GM12878 (cell line): ENCODE measurements around the gene DCTN4. TPM values are rescaled to one million over a fixed set of nuclear protein-coding genes. Genes with fewer than 3 reads are reported as not detected.

ENCODE experiments used
- ATAC-seq: fragments of 200-7000 bp; cut with Tn5 transposase; 3 replicates; pipeline ENCODE4 v1.9.1; 2020; ENCODE audit warnings: mild to moderate bottlenecking, moderate library complexity
- BruUV-seq: library from RNA; stranded (reverse); fragments of 400-500 nt; replicated peaks from 2 replicates; lab custom pipeline; 2021; lab: Mats Ljungman, UMichigan
- CTCF ChIA-PET: fragments of 300-600 bp; sonication (Branson Sonifier 250); formaldehyde crosslinking; extraction: SDS; loops from one replicate; lab custom pipeline; 2021; ENCODE audit warnings: inconsistent platforms; lab: Yijun Ruan, JAX
- POLR2A ChIA-PET: fragments of 350-600 bp; formaldehyde crosslinking; extraction: SDS; loops from one replicate; lab custom pipeline; 2021; ENCODE audit warnings: inconsistent platforms; lab: Charles Lee
- RAD21 ChIA-PET: fragments of 300-600 bp; sonication (Branson Sonifier 250); formaldehyde crosslinking; loops from one replicate; lab custom pipeline; 2023; ENCODE audit warnings: antibody characterized with exemption; ENCODE audit not compliant: unreplicated experiment; lab: Charles Lee
- SMC1A ChIA-PET: fragments of 300-600 bp; sonication (Branson Sonifier 250); formaldehyde crosslinking; loops from one replicate; lab custom pipeline; 2023; ENCODE audit not compliant: unreplicated experiment, uncharacterized antibody; lab: Charles Lee
- DNase-seq: peaks from one replicate; pipeline ENCODE4 v3.0.0-alpha.2; 2011; ENCODE audit warnings: low read depth, low spot score
- FAIRE-seq: peaks from 3 replicates; lab custom pipeline; 2011; peaks lifted over from hg19 to GRCh38; lab: Jason Lieb, UNC
- H2AFZ ChIP-seq: 2 replicates; pipeline ENCODE4 v1.6.0; 2011; ENCODE audit warnings: low read depth, low read length, control low read depth; ENCODE audit not compliant: control insufficient read depth
- H3K27ac ChIP-seq: 2 replicates; pipeline ENCODE4 v1.5.1; 2011; ENCODE audit warnings: control low read depth; ENCODE audit not compliant: control insufficient read depth, insufficient read depth
- H3K27me3 ChIP-seq, 2 experiments: replicated peaks in 1 of 2; 2 replicates each; pipeline versions ENCODE4 v1.6.0 to v1.6.1; 2011; ENCODE audit warnings: low read length in 1 of 2; ENCODE audit not compliant: control insufficient read depth in 2 of 2, insufficient read depth in 2 of 2
- H3K36me3 ChIP-seq, 2 experiments: 2 replicates each; pipeline ENCODE4 v1.5.1; 2011; ENCODE audit warnings: low read length in 1 of 2; ENCODE audit not compliant: control insufficient read depth in 2 of 2, insufficient read depth in 2 of 2
- H3K4me1 ChIP-seq: 2 replicates; pipeline ENCODE4 v1.6.1; 2011; ENCODE audit warnings: mild to moderate bottlenecking, low read length, moderate library complexity, mixed read lengths; ENCODE audit not compliant: control insufficient read depth, insufficient read depth
- H3K4me2 ChIP-seq: 2 replicates; pipeline ENCODE4 v1.6.0; 2011; ENCODE audit warnings: control low read depth; ENCODE audit not compliant: control insufficient read depth, insufficient read depth
- H3K4me3 ChIP-seq: fragments of 200-600 bp; sonication (generic); 2 replicates; pipeline ENCODE4 v1.5.1; 2016
- H3K79me2 ChIP-seq: 2 replicates; pipeline ENCODE4 v1.6.0; 2011; ENCODE audit warnings: low read length; ENCODE audit not compliant: control insufficient read depth, insufficient read depth
- H3K9ac ChIP-seq: 2 replicates; pipeline ENCODE4 v1.8.0; 2011; ENCODE audit warnings: low read length, control low read depth, mixed read lengths; ENCODE audit not compliant: control insufficient read depth, insufficient read depth
- H3K9me3 ChIP-seq: replicated peaks from 3 replicates; pipeline ENCODE4 v1.5.1; 2011; ENCODE audit warnings: mild to moderate bottlenecking, low read length; ENCODE audit not compliant: control insufficient read depth, insufficient read depth
- H4K20me1 ChIP-seq: 2 replicates; pipeline ENCODE4 v1.6.0; 2011; ENCODE audit not compliant: control insufficient read depth, insufficient read depth
- BCL3 ChIP-seq: IDR thresholded peaks from 2 replicates; pipeline ENCODE4 v1.6.1; 2011; ENCODE audit warnings: borderline replicate concordance, low read depth, mild to moderate bottlenecking, moderate library complexity, low read length; ENCODE audit not compliant: insufficient read depth, poor library complexity, severe bottlenecking
- IKZF2 ChIP-seq, 2 experiments: fragments of 450-650 bp; IDR thresholded peaks; 2 replicates each; pipeline ENCODE4 v1.6.1; 2017; ENCODE audit warnings: mild to moderate bottlenecking in 2 of 2, moderate library complexity in 2 of 2
- MYB ChIP-seq: fragments of 150-350 bp; IDR thresholded peaks from 2 replicates; pipeline ENCODE4 v1.6.1; 2014; ENCODE audit warnings: mild to moderate bottlenecking, low read depth, low read length, borderline replicate concordance
- NFYA ChIP-seq: IDR thresholded peaks from 2 replicates; pipeline ENCODE4 v1.6.1; 2011; ENCODE audit warnings: low read depth, mild to moderate bottlenecking, low read length, improper control_type of control experiment, borderline replicate concordance
- POLR2A ChIP-seq: IDR thresholded peaks from 2 replicates; pipeline ENCODE4 v1.6.1; 2011; ENCODE audit warnings: low read depth, mild to moderate bottlenecking, low read length
- REST ChIP-seq: IDR thresholded peaks from 2 replicates; pipeline ENCODE4 v1.6.1; 2012; ENCODE audit warnings: mild to moderate bottlenecking, low read depth, low read length
- RUNX3 ChIP-seq: IDR thresholded peaks from 2 replicates; pipeline ENCODE4 v1.6.1; 2012; ENCODE audit warnings: low read length, inconsistent platforms
- TCF12 ChIP-seq: IDR thresholded peaks from 2 replicates; pipeline ENCODE4 v1.6.1; 2011; ENCODE audit warnings: low read depth, mild to moderate bottlenecking, low read length
- WGBS: methylation state at CpG from one replicate; pipeline ENCODE4 v1.1.6; 2016; ENCODE audit warnings: low lambda C conversion rate; ENCODE audit not compliant: insufficient replicate concordance, insufficient coverage; ENCODE audit errors: missing lambda C conversion rate; 5-methylcytosine and 5-hydroxymethylcytosine counted together
- in situ Hi-C: fragments of 300-500 bp; cut with MboI; formaldehyde crosslinking; loops from 9 replicates; pipeline ENCODE4 v1.14.3; 2018; ENCODE audit warnings: mixed read lengths
- intact Hi-C: fragments of 100-400 bp; cut with micrococcal nuclease; formaldehyde crosslinking; loops from one replicate; pipeline ENCODE4 v1.14.2; 2022; ENCODE audit not compliant: unreplicated experiment
- polyA plus RNA-seq, 11 experiments: library from polyadenylated mRNA; depleted of rRNA in 4 of 11; unstranded in 6 of 11; stranded (reverse) in 5 of 11; fragments of >200 nt; fragmentation: Nextera tagmentation in 4 of 11; fragmentation: Illumina TruSeq in 1 of 11; extraction: Ambion mirVana in 4 of 11; extraction: Trizol in 1 of 11; gene quantifications; 1 replicate in 1 of 11; 2 replicates in 10 of 11; pipeline versions ENCODE4 v1.2.1 to v1.2.3, GENCODE V29; 2011 to 2016; ENCODE audit warnings: inconsistent platforms in 2 of 11, missing spikeins in 2 of 11, low read depth in 1 of 11
- total RNA-seq, 4 experiments: library from RNA; depleted of rRNA in 3 of 4; stranded (reverse); fragments of >200 nt in 3 of 4; fragmentation: Illumina TruSeq in 1 of 4; extraction: Trizol in 1 of 4; gene quantifications; 2 replicates each; pipeline versions ENCODE4 v1.2.1 to v1.2.3, GENCODE V29; 2013 to 2021

DCTN4 gene
- total and polyA plus RNA-seq, 10 of the 15 experiments (the other 5 are each of a cell fraction or from before 2014, with no cell fraction given) = 7.6 to 27.8 (median 18.0) TPM

GRCh38 chr5:150779397-150780186, 20.8 kb upstream of the DCTN4 start:
- Histone ChIP-seq H3K9me3 (no peaks in the 10 kb centered on the region), H4K20me1 (no peaks in the 10 kb centered on the region), H3K27ac (peak overlapping the region; percentile 78), H2AFZ (peak overlapping the region; percentile 94), H3K9ac (peak overlapping the region; percentile 83), H3K27me3 (no peaks in the 10 kb centered on the region), H3K4me3 (peak overlapping the region; percentile 77), H3K79me2 (peaks cover 39% of the 10 kb centered on the region), H3K36me3 (no peaks in the 10 kb centered on the region), H3K4me1 (peaks cover 30% of the 10 kb centered on the region), H3K4me2 (peak overlapping the region; percentile 95)
- BruUV-seq = no TSS peak
- in situ Hi-C loops = no loop called here
- ChIA-PET RAD21 (interaction anchor here (0.7 to 1.5 kb wide), 8 partner anchors 9 to 220 kb away, joined by 3 to 4 read pairs (median 3); partner anchors contain the start of genes IRGM and RBM22), SMC1A (interaction anchor here (0.6 to 2.1 kb wide), 13 partner anchors 9 to 219 kb away, joined by 3 to 7 read pairs (median 3); partner anchors contain the start of gene DCTN4), POLR2A (interaction anchor here (0.6 to 1.9 kb wide), 4 partner anchors 10 to 53 kb away, joined by 3 to 5 read pairs (median 4); partner anchors contain the start of gene DCTN4), CTCF (interaction anchor here (0.7 to 2.2 kb wide), 11 partner anchors 8 to 386 kb away, joined by 3 to 10 read pairs (median 5); partner anchors contain the start of genes IRGM and RBM22)
- intact Hi-C loops = loop anchor here (1.0 to 10.0 kb wide), 8 partner anchors 21 to 475 kb away; partner anchors contain the start of genes ANXA6, DCTN4, GM2A and RBM22
- no peak for DNase-seq
- WGBS = 57% methylated on average over 13 of the region's 13 CpGs
- no peak for FAIRE-seq
- TF ChIP-seq IKZF2 (IDR thresholded peaks at IDR 0.05) = no peak
- peak; percentile 68 for TF ChIP-seq TCF12
- no peak for TF ChIP-seq MYB
- TF ChIP-seq RUNX3 = 0 out of 2 replicates have a peak, but pooled peaks have one; percentile 1
- TF ChIP-seq POLR2A = 0 out of 2 replicates have a peak, but pooled peaks have one; percentile 8
- no peak for TF ChIP-seq NFYA
- TF ChIP-seq REST = no peak
- no peak for TF ChIP-seq BCL3
- 0 out of 3 replicates have a peak, but pooled peaks have one; percentile 1 for ATAC-seq
